GM21786 (cell line): ENCODE measurements around the gene VCY.
"Not testable (repeated sequence)": the region's sequence is repeated elsewhere in the genome, so short reads cannot be mapped to it uniquely, and the experiment has no call there.

Experiments
- ATAC-seq: cut with Tn5 transposase; IDR thresholded peaks from one replicate; pipeline ENCODE4 v1.9.1; 2021; ENCODE audit not compliant: unreplicated experiment

Gene VCY

DNA sequence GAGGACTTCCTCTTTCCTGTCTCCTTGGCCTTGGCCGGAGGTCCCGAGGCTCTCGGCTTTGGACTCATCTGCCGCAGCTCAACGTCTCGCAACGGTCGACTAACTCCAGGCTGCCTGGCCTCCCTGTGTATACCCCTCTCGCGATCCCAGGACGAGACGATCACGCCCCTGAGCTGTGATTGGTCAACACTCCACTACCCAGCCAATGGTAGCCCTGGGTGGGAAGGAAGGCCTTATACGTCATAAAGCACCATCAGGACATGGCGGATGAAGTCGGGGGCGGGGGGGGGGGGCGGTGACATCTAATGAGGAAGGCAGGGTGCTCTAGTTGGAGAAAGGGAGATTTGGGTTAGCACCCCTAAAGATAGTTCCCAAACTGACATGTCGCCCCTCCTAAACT lies at the start of gene VCY:
Gene VCY (minus strand): TSS at position 101 of the 400 bp plus-strand sequence. CDS start 33 bp downstream, at position 68.
- not testable (repeated sequence) for ATAC-seq

DNA sequence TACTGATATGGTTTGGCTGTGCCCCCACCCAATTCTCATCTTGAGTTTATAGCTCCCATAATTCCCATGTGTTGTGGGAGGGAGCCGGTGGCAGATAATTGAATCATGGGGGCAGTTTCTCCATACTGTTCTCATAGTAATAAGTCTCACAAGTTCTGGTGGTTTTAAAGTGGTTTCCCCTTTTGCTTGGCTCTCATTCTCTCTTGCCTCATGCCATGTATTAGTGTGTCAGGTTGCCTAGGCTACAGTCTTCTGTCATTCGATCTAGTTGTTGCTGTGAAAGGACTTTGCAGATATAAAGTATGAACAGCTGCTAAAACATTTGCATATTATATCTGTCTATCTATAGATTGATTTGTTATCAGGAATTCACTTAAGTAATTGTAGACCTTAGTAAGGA lies 44.1 kb upstream of the VCY start:
- not testable (repeated sequence) for ATAC-seq

DNA sequence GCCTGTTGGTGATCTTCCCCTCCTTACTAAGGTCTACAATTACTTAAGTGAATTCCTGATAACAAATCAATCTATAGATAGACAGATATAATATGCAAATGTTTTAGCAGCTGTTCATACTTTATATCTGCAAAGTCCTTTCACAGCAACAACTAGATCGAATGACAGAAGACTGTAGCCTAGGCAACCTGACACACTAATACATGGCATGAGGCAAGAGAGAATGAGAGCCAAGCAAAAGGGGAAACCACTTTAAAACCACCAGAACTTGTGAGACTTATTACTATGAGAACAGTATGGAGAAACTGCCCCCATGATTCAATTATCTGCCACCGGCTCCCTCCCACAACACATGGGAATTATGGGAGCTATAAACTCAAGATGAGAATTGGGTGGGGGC lies 25.6 kb upstream of the VCY start:
- ATAC-seq = not testable (repeated sequence)

DNA sequence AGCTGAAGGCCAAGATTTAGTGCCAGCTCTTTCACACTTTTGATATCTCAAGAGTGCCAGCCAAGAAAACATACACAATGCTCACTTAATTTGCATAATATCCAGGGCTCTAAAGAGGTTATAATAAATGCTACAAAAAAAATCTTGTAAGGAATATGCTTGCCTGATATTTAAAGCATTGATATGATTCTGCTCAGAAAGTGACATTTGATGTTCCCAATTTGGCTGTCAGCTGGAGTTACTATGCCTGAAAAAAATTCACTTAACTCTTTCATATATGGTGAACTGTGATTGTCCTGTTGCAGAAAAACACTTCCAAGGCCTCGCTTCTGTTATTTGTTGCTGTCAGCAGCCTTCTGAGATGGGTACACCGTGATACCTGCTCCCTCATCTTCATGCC lies 43.9 kb downstream of the VCY start:
- ATAC-seq = not testable (repeated sequence)
